ENCODE data around the gene CYP2C8. TPM values are rescaled to one million over a fixed set of nuclear protein-coding genes. Genes with fewer than 3 reads are reported as not detected.
"Not testable (repeated sequence)": the region's sequence is repeated elsewhere in the genome, so short reads cannot be mapped to it uniquely, and the experiment has no call there.

The CYP2C8 gene
- 0.46 TPM for total RNA-seq
- long read RNA-seq = 0 reads

GRCh38 chr10:95069286-95069685, at the start of gene CYP2C8:
Gene CYP2C8 (minus strand): TSS chr10:95069497. CDS start chr10:95069402, 95 bp downstream.
- Histone ChIP-seq H3K4me3 (no peak within 1 kb of the TSS), H3K9me3 (no peaks in the 10 kb centered on the region), H3K4me1 (no peaks in the 10 kb centered on the region), H3K27me3 (no peaks in the 10 kb centered on the region), H3K36me3 (no peaks in the 10 kb centered on the region), H3K27ac (no peak within 1 kb of the TSS)
- intact Hi-C loops (cut with DNase I) = no loop called here
- TF ChIP-seq CTCF (IDR thresholded peaks at IDR 0.05) = no peak
- ATAC-seq (no peak), DNase-seq (no peak)

- intact Hi-C loops (cut with DNase I) = no loop called here
- ATAC-seq (no peak), DNase-seq (no peak)
- Histone ChIP-seq H3K4me1 (no peaks in the 10 kb centered on the region), H3K36me3 (no peaks in the 10 kb centered on the region), H3K9me3 (peaks cover 13% of the 10 kb centered on the region), H3K27ac (no peak overlapping the region), H3K4me3 (no peak overlapping the region), H3K27me3 (no peaks in the 10 kb centered on the region)
- TF ChIP-seq CTCF (IDR thresholded peaks at IDR 0.05) = no peak
Observed at GRCh38 chr10:95116869-95117269, 47.6 kb upstream of the CYP2C8 start.

DNA sequence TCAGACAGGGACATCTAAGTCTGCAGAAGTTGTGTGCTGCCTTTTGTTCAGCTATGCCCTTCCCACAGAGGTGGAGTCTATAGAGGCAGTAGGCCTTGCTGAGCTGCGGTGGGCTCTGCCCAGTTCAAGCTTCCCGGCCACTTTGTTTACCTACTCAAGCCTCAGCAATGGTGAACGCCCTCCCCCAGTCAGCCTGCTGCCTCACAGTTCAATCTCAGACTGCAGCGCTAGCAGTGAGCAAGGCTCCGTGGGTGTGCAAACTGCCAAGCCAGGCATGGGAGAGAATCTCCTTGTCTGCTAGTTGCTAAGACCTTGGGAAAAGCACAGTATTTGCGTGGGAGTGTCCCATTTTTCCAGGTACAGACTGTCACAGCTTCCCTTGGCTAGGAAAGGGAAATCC, 41.5 kb upstream of the CYP2C8 start:
- H3K4me1 ChIP-seq; intact Hi-C loops (cut with DNase I); H3K27me3 ChIP-seq; H3K36me3 ChIP-seq; H3K4me3 ChIP-seq; DNase-seq; H3K27ac ChIP-seq; H3K9me3 ChIP-seq; ATAC-seq: not testable (repeated sequence)

DNA sequence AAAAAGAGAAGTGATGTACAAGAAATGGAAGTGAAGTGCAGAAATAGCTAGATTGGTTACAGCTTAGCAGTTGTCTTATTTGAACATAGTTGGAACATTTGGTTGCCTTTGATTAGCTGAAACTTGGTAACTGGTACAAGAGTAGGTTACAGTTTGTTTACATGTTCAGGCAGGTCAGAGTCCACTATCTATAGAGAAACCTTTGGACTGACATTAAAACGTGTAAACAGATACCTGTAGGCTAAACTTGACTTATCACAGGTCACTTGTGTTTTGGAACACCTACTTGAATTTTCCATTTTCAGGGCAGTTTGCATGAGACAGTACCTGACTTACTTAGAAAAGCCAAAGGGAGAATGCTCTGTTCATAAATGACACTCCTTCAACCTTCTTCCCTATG, 28.5 kb upstream of the CYP2C8 start:
- H3K36me3 ChIP-seq = no peaks in the 10 kb centered on the region
- H3K4me3 ChIP-seq = no peak overlapping the region
- no peak for TF ChIP-seq CTCF (IDR thresholded peaks at IDR 0.05)
- ATAC-seq (no peak), DNase-seq (no peak)
- intact Hi-C loops (cut with DNase I) = no loop called here
- H3K27me3 ChIP-seq = no peaks in the 10 kb centered on the region
- H3K4me1 ChIP-seq = no peaks in the 10 kb centered on the region
- no peak overlapping the region for H3K27ac ChIP-seq
- no peaks in the 10 kb centered on the region for H3K9me3 ChIP-seq

GRCh38 chr10:95096143-95096542, 26.8 kb upstream of the CYP2C8 start:
- H3K4me1 ChIP-seq = no peaks in the 10 kb centered on the region
- DNase-seq = no peak
- intact Hi-C loops (cut with DNase I) = no loop called here
- H3K9me3 ChIP-seq = no peaks in the 10 kb centered on the region
- TF ChIP-seq CTCF (IDR thresholded peaks at IDR 0.05) = no peak
- ATAC-seq = no peak
- no peaks in the 10 kb centered on the region for H3K27me3 ChIP-seq
- no peak overlapping the region for H3K4me3 ChIP-seq
- no peak overlapping the region for H3K27ac ChIP-seq
- no peaks in the 10 kb centered on the region for H3K36me3 ChIP-seq

- H3K27me3 ChIP-seq; intact Hi-C loops (cut with DNase I); ATAC-seq; H3K27ac ChIP-seq; H3K4me3 ChIP-seq; H3K4me1 ChIP-seq; H3K9me3 ChIP-seq; H3K36me3 ChIP-seq; DNase-seq: not testable (repeated sequence)
Observed at GRCh38 chr10:95079626-95080025, 10.3 kb upstream of the CYP2C8 start.

- intact Hi-C loops (cut with DNase I) = no loop called here
Observed at GRCh38 chr10:95077556-95077955, 8.3 kb upstream of the CYP2C8 start.

More at GRCh38 chr10:95077556-95077955, 8.3 kb upstream of the CYP2C8 start:
- H3K4me1 ChIP-seq = no peaks in the 10 kb centered on the region
- no peaks in the 10 kb centered on the region for H3K9me3 ChIP-seq
- H3K27ac ChIP-seq = no peak overlapping the region
- H3K27me3 ChIP-seq = no peaks in the 10 kb centered on the region
- TF ChIP-seq CTCF (IDR thresholded peaks at IDR 0.05) = no peak
- H3K36me3 ChIP-seq = no peaks in the 10 kb centered on the region
- DNase-seq = no peak
- no peak for ATAC-seq
- H3K4me3 ChIP-seq = no peak overlapping the region

All from upper lobe of right lung (tissue), 1 donor.